Skeletal muscle tissue (tissue), 4 donors: ENCODE data around the gene IL22RA1. TPM values are rescaled to one million over a fixed set of nuclear protein-coding genes. Genes with fewer than 3 reads are reported as not detected.
A peak's percentile ranks its signal among the peaks of the same experiment; 100 is the strongest.

ENCODE experiments used
- H3K27ac ChIP-seq: one replicate; pipeline ENCODE4 v1.7.0; 2013; ENCODE audit warnings: mild to moderate bottlenecking, low read depth, low read length, inconsistent platforms
- H3K27me3 ChIP-seq, 3 donors: one replicate each; pipeline ENCODE4 v1.7.0; 2013; ENCODE audit warnings: low read length in 3 of 3; ENCODE audit not compliant: control insufficient read depth in 3 of 3, insufficient read depth in 3 of 3
- H3K36me3 ChIP-seq, 3 donors: one replicate each; pipeline ENCODE4 v1.7.0; 2013; ENCODE audit warnings: low read length in 3 of 3; ENCODE audit not compliant: control insufficient read depth in 3 of 3, insufficient read depth in 3 of 3
- H3K4me1 ChIP-seq, 3 donors: one replicate each; pipeline ENCODE4 v1.7.0; 2013; ENCODE audit warnings: low read length in 3 of 3, mild to moderate bottlenecking in 3 of 3; ENCODE audit not compliant: control insufficient read depth in 3 of 3, insufficient read depth in 3 of 3
- H3K4me3 ChIP-seq, 3 donors: one replicate each; pipeline ENCODE4 v1.7.0; 2013; ENCODE audit warnings: low read length in 3 of 3
- H3K9ac ChIP-seq, 3 donors: one replicate each; pipeline ENCODE4 v1.7.0; 2013; ENCODE audit warnings: low read length in 3 of 3, mild to moderate bottlenecking in 3 of 3, moderate library complexity in 2 of 3, low read depth in 1 of 3
- H3K9me3 ChIP-seq, 3 donors: one replicate each; pipeline ENCODE4 v1.7.0; 2013; ENCODE audit warnings: low read length in 3 of 3; ENCODE audit not compliant: control insufficient read depth in 3 of 3
- total RNA-seq: library from RNA; depleted of rRNA; stranded (reverse); fragments of >200 nt; gene quantifications from one replicate; pipeline ENCODE4 v1.2.3, GENCODE V29; 2014
- donor health status: Osteomylitis.

The IL22RA1 gene
- total RNA-seq, 1 donor from 2014 or later: not detected

DNA sequence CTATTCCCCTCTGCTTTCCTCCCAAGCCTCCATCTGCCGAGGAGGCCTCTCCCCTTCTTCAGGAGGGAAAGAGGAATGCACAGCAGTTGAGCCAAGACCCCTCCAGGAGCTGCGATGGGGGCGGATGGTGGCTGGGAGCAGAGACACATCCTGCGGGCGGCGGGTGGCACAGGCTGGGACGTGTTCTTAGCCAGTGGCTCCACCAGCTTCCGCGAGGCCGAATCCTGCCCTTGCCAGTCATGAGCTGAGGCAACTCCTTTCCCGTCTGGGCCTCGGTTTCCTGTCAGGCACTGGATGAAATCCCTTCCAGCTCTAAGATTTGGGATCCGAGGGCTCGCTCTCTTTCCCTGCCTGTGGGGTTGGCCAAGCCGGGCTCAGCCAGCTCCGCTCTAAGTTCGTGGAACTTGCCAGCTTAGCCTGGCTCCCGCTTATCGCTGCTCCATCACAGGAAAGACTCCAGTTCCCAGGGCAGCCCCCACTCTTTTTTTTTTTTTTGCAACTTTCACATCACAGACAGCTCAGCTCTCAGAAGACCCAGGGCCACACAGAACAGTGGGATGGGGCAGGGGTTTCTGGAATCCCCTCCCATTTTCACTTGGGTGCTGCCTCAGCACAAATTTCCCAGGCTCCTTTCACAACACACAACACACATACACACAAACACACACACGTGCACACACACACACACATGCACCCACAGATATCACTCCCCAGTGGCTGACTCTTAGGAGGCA, 31.5 kb downstream of the IL22RA1 start:
- Histone ChIP-seq H3K9me3 (no peaks in the 10 kb centered on the region), H3K4me1 (peaks cover 55 to 60% (median 59%) of the 10 kb centered on the region in 3 donors), H3K4me3 (peak overlapping the region; percentile 79 to 94 (median 81)), H3K9ac (peak overlapping the region; percentile 89 to 98 (median 97)), H3K27ac (peak overlapping the region; percentile 98), H3K36me3 (peaks cover 6 to 22% (median 14%) of the 10 kb centered on the region in 3 donors), H3K27me3 (peaks cover 0 to 6% (median 2%) of the 10 kb centered on the region in 3 donors)

DNA sequence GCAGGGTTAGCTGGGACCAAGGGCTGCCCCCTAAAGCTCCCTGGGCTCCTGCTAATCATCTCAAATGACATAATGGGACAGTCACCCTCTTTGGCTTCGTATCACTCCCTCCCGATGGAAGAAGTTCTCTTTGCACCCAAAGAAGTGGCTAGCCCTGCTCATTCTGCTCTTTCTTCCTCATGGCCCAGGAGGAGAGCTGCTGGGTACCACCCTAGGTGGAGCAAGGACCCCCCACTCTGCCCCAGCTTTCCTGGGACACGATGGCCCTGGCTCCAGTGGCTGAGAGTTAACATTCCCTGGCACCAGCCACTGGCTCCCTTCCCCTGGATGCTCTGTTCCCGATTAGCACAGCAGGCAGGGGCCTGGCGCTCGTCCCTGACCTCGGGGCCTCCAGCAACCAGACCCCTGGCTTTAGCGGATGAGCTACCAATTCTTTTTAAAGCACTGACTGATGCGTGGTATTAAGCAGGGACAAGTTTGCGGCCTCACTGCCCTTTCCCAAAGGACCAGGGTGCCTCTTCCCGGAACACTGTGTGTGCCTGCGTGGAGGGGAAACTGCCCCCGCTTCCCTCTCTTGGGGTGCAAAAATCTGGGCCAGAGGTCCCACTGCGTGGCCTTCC, 32.2 kb downstream of the IL22RA1 start:
- Histone ChIP-seq H3K27me3 (peaks cover 0 to 3% (median 2%) of the 10 kb centered on the region in 3 donors), H3K9ac (peak overlapping the region; percentile 89 to 98 (median 97)), H3K27ac (peak overlapping the region; percentile 98), H3K4me1 (peaks cover 59 to 64% (median 64%) of the 10 kb centered on the region in 3 donors), H3K4me3 (peak overlapping the region; percentile 79 to 94 (median 81)), H3K9me3 (no peaks in the 10 kb centered on the region), H3K36me3 (peaks cover 11 to 28% (median 20%) of the 10 kb centered on the region in 3 donors)

DNA sequence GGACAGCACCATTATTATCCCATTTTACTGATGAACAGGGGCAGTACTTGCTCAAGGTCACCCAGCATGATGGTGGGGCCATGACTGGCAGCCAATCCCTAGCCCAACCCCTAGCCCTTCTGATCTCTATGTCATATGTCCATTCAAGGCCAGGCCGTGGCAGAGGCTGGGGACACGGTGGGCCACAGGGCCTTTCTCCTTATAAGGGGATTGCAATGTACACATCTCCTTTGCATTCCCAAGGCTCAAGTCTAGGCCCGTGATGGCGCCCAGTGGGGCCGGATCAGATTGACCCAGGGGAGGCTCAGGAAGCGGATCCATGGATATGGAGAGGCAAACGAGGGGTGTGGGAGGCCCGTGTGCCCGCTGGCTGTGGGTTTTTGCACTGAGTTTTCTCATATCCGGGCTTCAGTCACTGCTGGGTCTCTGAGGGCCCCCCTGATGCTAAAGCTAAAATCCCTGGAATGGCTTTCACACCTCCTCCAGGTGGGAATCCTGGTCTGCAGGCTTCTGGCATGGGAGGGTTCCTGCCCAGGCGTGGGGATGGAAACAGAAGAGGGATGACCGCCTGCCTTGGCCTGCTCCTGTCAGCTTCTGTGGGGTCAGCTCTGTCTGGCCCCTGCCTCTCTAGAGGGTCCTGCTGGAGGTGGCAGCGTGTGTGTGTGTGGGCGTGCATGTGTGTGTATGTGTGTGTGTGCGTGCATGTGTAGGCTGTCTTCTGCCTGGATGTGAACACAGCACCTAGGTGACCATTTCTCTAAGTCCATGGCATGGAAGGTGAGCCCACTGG, 33.1 kb downstream of the IL22RA1 start:
- Histone ChIP-seq H3K27ac (peak overlapping the region; percentile 98), H3K27me3 (peaks cover 0 to 2% (median 2%) of the 10 kb centered on the region in 3 donors), H3K4me1 (peaks cover 63 to 73% (median 72%) of the 10 kb centered on the region in 3 donors), H3K9me3 (no peaks in the 10 kb centered on the region), H3K36me3 (peaks cover 12 to 33% (median 26%) of the 10 kb centered on the region in 3 donors), H3K4me3 (peak overlapping the region; percentile 79 to 94 (median 81)), H3K9ac (peak overlapping the region; percentile 48 to 98 (median 89))

DNA sequence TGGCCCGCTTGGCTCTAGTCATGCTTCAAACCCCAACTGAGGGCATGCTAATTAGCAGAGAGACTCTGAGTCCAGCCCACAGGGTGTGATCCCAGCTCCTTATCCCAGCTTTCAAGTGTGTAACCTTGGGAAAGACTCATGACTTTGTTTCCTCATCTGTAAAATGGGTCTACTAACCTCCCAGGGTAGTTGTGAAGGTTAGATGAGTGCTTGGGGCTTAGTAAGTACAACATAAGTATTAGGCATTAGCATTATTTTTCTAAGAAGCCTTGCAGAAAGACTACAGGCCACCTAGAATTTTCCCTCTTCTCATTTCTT, 33.8 kb downstream of the IL22RA1 start:
- H3K27ac ChIP-seq: peak overlapping the region; percentile 98
- H3K27me3 ChIP-seq: peaks cover 0 to 2% (median 0%) of the 10 kb centered on the region in 3 donors
- H3K36me3 ChIP-seq: peaks cover 12 to 33% (median 26%) of the 10 kb centered on the region in 3 donors
- H3K4me3 ChIP-seq: peak overlapping the region; percentile 79 to 94 (median 81)
- peak overlapping the region; percentile 45 to 74 (median 70) for H3K9ac ChIP-seq
- H3K9me3 ChIP-seq: no peaks in the 10 kb centered on the region
- H3K4me1 ChIP-seq: peaks cover 65 to 78% (median 72%) of the 10 kb centered on the region in 3 donors

DNA sequence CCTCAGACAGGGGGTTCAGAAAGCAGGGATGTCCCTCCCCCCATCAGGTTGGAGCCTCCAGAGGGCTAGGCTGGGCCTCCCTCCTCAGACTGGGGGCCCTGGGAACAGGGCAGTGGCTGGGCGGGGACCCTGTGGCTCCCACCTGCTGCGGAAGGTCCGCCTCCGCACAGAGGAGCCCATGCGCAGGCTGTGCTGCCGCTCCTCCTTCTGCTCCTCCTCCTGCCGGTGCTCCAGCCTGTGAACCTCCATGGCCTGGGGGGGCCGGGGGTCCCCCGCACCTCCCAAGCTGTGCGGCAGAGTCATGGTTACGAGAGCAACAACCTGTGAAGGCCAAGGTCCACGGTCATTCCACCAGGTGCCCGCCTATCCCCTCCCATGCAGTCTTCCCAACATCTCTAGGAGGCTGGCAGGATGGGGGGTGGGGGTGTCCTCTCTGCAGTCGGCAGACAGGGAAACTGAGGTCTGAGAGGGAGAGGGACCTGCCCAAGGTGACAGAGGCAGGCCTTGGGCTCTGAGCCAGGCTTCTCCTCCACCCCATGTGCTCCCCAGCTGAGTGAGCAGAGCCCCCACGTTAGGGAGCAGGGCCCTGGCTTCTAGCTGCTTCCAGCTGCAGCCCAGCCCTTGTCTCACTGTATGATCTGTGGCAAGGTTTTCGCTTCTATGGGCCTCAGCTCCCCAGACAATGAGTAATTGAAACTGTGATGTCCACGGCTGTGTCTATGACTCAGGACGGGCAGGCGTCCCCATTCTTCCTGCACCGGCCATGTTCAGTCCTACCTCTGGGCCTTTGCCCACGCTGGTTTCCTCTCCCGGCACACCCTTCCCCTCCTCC, 34.4 kb downstream of the IL22RA1 start:
- peak overlapping the region; percentile 54 to 94 (median 81) for H3K4me3 ChIP-seq
- H3K27ac ChIP-seq: peak overlapping the region; percentile 98
- no peaks in the 10 kb centered on the region for H3K27me3 ChIP-seq
- H3K9ac ChIP-seq: peak overlapping the region; percentile 45 to 74 (median 70)
- peaks cover 70 to 84% (median 76%) of the 10 kb centered on the region in 3 donors for H3K4me1 ChIP-seq
- peaks cover 12 to 33% (median 26%) of the 10 kb centered on the region in 3 donors for H3K36me3 ChIP-seq
- H3K9me3 ChIP-seq: no peaks in the 10 kb centered on the region

DNA sequence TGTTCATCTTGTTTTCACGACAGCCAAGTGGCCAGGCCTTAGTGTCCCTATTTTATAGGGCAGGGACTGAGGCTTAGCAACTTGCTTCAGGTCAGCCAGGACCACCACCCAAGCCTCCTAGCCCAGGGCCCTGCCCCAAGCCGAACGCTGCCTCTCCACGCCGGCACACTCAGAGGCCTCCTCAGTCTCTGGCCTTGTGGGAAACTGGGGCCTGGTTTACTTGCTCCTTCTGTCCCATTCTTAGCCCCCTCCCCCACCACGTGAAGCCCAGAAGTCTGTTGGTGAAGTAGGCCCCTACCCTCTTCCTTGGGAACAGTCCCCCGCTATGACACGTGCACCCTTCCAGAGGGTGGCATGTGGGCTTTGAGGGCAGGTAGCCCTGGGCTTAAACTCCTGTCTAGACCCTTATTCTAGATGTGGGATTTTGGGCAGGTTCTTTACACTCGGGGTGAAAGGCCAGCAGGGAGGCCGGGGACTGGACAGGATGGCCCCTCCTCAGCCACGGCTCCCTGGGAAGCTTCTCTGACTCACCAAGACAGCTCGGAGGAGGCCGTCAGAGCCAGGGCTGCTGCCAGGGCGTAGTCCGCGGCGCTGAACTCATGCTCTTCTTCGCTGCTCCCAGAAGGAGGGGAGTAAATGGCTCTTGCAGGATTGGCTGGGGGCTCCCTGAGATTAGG, 35.3 kb downstream of the IL22RA1 start:
- Histone ChIP-seq H3K27ac (peak overlapping the region; percentile 98), H3K4me1 (peaks cover 75 to 89% (median 81%) of the 10 kb centered on the region in 3 donors), H3K27me3 (no peaks in the 10 kb centered on the region), H3K9ac (peak overlapping the region in 2 of 3 donors; percentile 30 to 74), H3K4me3 (no peak overlapping the region), H3K9me3 (no peaks in the 10 kb centered on the region), H3K36me3 (peaks cover 12 to 33% (median 26%) of the 10 kb centered on the region in 3 donors)

DNA sequence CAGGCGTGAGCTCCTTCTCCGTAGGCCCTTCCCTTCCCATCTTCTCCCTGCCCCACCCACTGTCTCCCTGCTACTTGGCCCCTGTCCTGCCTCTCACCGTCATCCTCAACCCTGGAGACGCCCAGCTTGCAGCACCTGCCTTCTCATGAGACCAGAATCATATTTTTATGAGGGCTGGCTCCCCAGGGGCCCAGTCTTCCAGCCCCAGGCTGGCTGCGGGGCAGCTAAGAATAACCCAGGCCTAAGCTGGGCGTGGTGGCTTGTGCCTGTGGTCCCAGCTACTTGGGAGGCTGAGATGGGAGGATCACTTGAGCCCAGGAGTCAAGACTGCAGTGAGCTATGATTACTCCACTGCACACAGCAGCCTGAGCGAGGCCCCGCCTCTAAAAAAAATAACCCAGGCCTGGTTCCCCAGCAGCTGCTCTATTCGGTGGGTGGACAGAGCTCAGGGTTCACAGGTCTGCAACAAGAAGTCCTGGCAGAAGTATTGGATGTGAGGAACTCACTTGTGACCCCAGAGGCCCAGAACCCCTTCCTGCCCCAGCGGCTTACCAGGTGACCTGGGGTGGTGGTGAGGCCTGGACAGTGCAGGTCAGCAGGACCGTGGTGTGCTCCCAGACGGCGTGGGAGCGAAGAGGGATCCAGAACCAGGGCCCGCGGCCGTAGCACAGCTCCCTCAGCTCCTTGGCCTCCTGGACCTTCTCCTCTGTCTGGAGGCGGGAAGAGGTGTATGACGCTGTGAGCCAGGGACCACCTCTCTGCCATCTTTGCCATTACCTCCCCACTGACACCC, 37.4 kb downstream of the IL22RA1 start:
- peaks cover 12 to 33% (median 26%) of the 10 kb centered on the region in 3 donors for H3K36me3 ChIP-seq
- peak overlapping the region; percentile 7 for H3K27ac ChIP-seq
- H3K4me3 ChIP-seq: no peak overlapping the region
- H3K4me1 ChIP-seq: peaks cover 60 to 78% (median 76%) of the 10 kb centered on the region in 3 donors
- peak overlapping the region in 2 of 3 donors; percentile 21 to 33 for H3K9ac ChIP-seq
- no peaks in the 10 kb centered on the region for H3K27me3 ChIP-seq
- H3K9me3 ChIP-seq: no peaks in the 10 kb centered on the region

DNA sequence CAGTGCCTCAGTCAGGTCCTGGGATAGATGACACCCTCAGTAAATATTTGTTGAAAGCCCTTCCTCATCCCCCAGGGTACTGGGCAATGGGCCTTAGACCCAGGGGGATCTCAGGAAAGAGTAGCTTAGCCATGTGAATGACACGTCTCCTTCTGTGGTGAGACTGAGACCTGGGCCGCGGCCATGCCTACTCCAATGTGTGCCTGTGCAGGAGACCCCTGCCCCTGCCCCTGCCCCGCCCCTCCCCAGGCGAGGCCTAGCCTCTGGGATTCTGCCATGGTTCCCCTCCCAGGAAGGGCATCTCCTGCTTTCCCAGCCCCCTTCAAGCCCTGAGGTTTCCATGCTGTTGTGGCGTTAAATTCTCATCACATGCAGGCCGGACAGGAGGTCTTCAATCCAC, 38.1 kb downstream of the IL22RA1 start:
- no peak overlapping the region for H3K9ac ChIP-seq
- peak overlapping the region; percentile 7 for H3K27ac ChIP-seq
- no peaks in the 10 kb centered on the region for H3K27me3 ChIP-seq
- peaks cover 53 to 75% (median 74%) of the 10 kb centered on the region in 3 donors for H3K4me1 ChIP-seq
- peaks cover 12 to 29% (median 26%) of the 10 kb centered on the region in 3 donors for H3K36me3 ChIP-seq
- H3K4me3 ChIP-seq: no peak overlapping the region
- H3K9me3 ChIP-seq: no peaks in the 10 kb centered on the region
